GM21576 (cell line): Measurements from ENCODE around the gene MDK.
A peak's percentile ranks its signal among the peaks of the same experiment; 100 is the strongest.

ENCODE experiments used
- ATAC-seq: cut with Tn5 transposase; IDR thresholded peaks from one replicate; pipeline ENCODE4 v1.9.1; 2021; ENCODE audit warnings: mild to moderate bottlenecking, moderate library complexity; ENCODE audit not compliant: unreplicated experiment

Gene MDK

DNA sequence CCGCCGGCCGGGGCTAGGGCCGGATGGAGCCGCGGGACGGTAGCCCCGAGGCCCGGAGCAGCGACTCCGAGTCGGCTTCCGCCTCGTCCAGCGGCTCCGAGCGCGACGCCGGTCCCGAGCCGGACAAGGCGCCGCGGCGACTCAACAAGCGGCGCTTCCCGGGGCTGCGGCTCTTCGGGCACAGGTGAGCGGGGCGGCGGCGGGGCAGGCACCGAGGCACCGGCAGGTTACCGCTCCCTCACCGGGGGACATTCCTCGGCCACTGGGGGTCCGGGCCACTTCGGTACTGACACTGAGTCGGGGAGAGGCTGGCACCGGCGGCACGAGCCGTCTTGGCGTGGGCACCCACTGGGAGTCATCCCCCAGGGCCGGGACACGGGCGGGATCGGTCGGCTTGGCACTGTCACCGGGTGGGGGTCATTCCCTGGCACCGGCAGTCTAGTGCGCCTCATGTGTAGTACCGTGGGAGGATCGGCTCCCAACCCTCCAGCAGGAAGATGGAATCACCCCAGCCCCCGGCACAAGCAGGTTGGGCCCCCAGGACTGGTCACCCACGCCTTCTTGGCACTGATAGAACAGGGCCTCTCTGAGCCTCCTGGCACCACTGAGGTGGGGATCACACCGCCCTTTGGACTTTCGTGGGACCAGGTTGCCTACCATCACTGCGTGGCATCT, 33.7 kb upstream of the MDK start:
- ATAC-seq: no peak

DNA sequence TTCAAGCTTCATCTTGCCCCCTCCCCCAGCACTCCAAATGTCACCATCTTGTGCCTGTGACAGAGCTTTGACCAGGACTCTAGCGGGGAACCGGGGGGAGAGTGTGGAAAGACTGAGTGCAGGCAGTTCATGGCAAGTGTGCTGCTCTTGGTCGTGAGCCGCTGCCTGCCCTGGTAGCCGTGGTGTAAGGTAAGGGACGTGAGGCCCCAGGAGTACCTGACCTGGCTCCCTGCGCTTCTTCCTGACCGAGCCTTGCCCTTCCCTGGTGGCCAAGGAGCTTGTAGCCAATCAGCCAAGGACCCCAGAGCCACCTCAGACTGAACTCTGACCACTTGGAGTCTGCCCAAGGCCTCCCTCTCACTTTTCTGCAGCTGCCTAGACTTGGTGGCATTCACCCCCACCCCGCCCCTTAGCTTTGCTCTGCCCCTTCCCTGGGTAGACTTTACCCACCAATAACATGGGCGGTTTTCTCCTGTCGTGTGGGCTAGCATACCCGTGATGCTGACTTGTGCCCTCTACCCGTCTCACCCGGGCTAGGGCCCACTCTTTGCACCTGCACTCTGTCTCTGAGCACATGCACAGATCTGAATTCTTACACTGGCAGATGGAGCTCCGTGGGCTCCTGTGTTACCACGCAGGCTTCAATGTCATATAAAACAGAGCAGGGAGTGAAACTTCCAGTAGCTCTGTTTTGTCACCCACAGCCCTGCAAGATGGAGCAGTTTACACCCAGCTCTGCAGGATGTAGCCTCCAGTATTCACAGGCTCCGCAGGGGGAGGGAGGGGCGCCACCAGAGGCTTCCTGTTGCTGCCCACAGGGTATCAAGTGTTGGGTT, 32.7 kb upstream of the MDK start:
- ATAC-seq: no peak

DNA sequence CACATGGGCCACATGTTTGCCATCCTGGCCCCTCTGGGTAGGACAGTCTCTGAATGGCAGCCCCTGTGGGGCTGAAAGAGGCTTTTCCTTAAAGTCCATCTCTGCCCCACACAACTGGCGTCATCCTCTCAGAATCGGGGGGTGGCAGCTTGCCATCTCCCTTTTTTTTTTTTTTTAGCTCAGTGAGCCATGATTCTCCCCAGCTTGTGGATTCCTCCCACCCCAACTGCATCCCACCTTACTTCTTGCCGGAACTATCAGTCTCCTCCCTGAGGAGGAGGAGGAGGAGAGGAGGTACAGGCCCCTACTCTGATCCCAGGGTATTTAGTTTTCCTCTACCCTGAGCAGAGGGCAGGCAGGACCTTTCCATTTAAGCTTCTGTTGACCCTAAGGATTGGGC, 30.8 kb upstream of the MDK start:
- no peak for ATAC-seq

DNA sequence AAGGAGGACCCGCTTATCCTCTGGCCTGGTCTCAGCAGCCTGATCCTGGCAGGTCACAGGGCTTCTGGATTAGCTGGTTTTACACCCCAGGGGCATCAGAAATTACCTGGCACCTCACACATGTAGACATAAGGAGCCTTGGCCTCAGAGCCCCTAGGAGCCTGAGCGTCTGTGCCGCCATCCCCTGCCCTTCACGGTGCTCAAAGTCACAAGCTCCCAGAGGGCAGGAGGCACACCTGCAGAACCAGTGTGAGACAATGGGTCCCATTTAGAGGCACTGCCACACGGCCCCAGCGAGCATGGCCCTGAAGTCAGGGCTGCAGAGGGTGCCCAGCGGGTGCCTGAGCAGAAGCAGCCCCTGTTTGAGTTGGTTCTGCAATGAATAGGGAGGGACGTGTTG, 30.3 kb upstream of the MDK start:
- ATAC-seq: no peak

DNA sequence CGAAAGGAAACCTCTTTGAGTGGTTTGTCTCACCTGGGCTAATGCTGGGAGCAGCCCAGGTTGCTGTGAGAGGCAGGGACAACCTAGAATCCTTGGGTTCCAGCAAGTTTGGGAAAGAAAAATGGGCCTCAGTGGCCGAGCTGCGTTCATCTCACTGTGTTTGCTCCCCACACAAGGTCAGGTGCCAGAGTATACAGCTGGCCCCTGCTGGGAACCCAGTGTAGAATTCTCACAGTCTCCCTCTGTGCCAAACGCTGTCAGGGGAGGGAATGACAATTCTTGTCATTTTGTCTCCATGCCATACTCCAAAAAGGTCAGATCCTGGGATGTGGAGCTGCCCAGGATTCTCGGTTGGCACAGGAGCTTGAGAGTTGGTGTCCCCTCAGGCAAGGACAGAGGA, 29.9 kb upstream of the MDK start:
- no peak for ATAC-seq

DNA sequence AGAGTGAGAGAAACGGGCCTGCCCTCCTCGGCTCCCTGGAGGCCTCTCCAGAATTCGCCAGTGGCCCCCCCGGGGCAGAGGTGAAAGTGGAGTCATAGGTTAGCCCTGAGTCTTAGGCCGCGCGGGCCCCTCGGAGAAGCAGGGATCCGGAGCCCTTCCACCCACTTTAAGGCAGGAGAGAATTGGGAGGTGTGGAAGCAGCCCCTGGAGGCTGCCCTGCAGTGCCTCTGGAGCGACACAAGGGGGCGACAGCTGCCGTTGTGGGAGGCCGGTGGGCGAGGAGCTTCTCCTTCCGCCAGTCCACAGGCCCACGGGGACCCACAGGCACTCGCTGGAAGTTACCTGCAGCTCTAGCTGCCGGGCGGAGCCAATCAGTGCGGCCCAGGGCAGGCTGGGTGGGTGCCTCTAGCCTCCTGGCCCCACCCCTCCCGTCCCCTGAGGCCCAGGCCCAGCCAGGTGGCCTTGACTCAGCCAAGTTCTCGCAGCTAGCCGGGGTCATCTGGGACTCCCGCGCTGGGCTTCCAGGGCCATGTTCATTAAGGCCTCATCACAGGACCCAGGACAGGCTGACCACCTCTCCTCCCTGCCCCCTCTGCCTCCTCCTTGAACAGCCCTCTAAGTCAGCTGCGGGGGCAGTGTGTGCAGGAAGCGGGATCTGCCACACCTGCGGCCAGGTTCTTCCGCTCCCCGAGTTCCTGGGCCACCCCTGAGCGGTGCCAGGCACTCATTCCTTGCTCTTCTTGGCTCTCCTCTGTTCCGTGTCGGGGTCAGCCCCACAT, 29.2 kb upstream of the MDK start:
- ATAC-seq: no peak

DNA sequence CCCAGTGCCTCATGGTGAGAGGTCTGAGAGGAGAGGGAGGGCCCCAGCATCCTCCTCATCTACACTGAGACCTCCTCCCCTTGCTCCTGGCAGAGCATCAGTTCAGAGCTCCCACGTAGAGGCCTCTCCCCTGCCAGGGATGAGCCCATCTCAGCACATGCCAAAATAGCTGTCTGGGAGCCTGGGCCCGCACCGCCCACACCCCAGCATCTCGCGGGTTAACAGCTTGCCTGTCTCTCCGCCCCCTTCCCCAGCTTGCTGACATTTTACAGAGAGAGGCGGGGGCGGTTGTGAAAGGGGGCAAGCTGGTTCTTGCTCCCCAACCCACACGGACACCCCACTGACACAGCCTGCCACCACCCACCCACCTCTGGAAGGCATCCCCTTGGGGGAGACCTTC, 27.8 kb upstream of the MDK start:
- no peak for ATAC-seq

DNA sequence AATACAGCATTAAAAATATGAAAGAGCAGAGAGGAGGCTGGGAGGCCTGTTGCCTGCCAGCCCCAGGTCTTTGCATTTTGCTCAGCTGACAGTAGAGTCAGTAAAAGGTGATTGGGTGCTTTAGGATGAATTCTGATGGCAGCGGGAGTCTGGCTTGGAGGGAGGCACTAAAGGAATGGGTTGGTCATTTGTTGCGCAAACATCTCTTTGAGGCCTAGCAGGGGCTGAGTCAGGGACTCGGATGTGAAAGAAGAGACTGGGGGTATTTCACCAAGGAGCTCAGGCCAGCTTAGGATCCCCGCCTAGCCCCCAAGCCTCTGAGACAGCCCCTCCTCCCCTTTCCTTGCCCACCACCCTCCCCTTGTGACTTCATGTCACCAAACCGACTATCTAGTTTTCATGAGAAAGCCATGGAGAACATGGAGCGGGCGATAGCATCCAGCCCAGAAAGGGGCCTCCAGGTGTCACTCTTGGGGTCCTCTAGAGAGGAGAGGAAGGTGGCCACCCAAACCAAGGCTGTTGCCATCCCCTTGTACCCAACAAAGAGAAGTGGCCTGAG, 24.5 kb upstream of the MDK start:
- ATAC-seq: no peak

DNA sequence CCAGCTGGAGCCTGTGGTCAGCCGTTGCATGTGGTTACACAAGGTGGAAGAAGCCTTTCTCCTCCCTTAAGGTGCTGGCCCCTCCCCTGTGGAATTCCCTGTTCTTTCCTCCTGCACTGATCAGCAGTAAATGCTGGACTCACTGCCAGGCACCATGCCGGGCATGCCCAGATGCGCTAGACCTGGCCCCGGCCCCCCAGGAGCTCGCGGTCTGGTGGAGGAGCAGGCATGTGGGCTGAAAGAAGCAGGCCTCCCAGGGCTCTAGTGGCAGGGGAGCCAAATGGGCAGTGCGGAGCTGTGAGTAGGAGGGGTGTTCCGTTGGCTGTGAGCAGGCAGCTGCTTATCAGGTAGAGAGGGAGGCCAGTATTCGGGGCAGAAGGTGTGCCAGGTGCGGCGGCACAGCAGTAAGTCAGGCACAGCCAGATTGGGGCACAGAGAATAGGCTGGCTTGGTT, 24.0 kb upstream of the MDK start:
- ATAC-seq: no peak

DNA sequence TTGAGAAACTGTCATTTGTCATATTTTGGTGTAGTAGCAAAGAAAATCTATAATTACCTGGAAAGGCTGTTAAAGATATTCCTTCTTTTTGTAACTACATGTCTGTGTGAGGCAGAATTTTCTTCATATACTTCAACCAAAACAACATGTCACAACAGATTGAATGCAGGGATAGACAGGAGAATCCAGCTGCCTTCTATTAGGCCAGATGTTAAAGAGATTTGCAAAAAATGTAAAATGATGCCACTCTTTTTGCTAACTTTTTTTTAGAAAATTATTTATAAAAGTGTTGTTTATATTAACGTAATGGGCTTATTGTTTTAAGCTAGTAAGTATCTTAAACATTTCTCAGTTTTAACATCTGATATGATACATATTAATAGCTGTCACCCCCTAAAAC, 21.5 kb upstream of the MDK start:
- ATAC-seq: no peak

DNA sequence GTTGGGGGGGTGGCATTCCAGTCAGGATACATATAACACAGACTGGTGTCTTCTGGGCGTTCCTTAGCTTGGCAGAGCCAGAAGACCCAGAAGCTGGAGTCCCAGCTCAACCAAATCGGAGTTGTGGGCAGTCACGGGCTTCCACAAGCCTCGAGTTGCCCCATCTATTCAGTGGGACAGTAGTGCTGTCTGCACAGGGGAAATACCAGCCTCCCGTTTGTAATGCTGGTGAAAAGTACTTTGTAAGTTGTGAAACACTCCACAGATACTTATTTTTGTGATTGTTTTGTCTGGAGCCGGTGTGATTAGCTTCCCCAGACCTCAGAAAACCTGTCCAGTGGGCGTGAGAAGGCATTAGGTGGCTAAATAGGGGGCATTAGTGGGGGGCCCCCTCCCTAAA, 20.6 kb upstream of the MDK start:
- ATAC-seq: peak; percentile 18

DNA sequence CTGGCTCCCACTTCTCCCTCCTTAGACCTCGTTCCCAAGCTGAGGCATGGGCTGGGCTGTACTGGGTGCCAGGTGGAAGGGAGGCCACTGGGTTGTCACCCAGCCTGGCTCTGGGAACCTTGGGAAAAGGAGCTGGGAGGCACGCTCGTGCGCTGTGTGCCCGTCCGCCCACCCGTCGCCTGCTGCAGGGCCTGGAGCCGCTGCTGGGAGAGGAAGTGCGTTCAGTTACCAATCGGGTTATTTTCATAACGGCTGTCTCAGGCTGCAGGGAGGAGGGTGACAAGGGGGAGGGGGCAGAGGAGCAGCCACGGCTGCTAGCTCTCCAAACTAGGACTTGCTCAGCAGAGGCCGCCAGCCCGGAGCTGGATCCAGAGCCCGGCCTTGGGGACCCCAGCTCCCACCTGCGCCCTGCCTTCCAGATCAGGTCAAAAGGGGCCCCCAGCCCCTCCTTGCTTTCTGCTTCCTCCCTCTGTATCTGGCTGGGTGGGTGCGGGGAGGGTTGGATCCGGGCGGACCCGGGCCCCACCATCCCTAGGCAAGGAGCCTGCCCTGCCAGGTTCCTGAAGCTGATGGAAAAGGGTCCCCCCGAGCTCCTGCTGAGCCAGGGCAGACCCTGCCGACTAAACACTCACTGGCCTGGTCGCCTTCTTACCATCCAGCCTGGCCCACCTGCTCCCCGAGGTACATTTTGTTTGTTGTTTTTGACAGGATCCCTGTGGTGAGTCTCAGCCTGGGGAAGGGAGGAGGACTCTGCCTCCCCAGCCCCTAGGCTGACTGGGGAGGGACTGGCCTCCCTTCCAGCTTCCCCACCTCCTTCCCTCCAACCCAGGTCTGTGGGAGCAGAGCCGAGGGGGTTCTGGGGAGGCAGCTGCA, 19.9 kb upstream of the MDK start:
- peak; percentile 91 for ATAC-seq

DNA sequence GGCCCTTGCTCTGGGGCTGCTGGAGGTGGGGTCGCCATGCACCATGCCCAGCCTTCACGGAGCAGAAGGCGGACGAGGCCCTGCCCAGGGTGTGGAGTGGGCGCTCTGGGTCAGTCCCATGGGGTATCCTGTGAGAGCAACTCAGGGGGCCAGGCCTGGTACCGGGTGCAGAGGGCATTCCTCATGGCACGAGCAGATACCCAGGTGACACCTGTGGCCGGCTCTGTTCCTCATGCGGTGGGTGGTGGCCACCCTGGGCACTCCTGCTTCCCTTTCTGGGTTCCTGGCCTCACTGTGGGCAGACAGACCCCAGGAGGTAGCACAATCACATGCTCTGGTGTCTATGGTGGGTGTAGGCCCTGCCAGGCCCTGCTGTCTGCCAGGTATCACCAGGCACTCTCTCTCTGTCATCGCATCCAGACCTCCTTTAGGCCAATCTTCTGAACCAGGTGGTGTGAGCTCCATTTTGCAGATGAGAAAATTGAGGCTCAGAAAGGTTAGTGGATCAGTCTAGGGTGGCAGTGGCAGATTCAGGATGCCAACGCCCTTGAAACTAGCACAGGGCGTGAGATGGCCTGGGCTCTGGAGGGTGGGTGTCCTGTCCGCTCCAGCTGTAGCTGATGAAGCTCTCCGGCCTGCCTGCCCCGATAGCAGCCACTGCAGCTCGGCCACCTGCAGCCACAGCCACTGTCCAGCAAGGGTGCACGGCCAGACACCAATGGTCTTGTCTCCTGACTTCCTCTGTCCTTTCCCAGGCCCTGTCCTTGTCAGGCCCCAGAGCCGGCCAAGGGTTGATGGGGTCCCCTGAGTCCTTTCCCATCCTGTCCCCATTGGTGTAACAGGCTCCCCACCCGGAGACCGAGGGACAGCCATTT, 19.1 kb upstream of the MDK start:
- no peak for ATAC-seq

DNA sequence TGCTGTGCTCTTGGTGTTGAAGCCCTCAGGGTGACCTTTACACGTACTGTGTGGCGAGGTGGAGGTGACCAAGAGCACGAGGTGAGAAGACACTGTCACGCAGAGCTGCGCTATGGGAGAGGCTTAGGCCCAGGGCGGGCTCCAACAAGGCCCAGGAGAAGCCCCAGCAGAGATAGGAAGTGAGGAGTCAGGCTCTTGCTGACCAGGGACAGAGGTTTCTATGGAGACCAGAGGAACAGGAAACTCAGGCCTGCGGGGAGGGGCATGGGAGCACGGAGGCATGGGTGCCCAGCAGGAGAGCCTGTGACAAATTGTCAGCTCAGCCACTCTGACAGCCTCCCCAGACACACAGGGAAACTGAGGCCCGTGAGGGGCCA, 18.4 kb upstream of the MDK start:
- ATAC-seq: no peak

DNA sequence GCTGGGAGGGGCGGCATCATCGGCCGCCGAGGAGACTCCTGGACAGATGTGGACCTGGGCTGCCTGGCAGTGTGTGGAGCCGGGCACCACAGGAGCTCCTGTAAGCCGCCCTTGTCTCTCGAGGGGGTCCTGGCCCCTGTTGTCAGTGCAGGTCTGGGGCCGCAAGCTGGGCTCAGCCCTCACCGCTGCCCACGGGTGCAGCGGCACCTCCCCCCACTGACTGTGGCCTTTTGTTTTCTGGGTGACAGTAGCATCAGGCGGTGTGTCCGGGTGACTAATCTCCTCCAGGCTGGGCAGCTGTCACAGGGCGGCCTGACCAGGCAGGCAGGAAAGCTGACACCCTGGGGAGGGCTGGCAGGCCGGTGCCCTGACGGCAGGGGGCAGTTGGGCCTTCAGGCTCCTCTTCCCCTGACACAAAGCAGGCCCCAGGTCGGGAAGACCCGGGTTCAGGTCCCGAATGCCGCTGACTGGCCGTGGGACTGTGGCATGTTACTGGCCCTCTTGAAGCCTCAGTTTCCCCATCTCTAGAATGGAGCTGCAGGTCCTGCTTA, 17.9 kb upstream of the MDK start:
- ATAC-seq: no peak

DNA sequence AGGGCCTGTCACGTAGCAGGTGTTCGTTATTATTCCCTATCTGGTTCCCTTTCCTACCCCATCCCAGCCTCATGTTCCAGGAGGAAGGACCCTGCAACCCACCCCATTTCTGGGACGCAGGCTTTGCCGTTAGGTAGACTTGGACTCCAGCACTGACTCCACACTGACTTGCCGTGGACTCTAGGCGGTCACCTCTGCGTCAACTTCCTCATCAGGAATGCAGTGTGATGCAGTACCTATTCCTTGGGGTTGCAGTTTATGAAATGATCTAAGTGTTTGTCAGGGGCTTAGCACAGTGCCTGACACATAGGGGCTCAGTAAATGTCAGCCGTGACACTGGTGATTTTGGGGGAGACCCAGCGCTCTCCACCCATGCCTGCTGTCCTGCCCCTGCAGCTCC, 17.4 kb upstream of the MDK start:
- no peak for ATAC-seq

DNA sequence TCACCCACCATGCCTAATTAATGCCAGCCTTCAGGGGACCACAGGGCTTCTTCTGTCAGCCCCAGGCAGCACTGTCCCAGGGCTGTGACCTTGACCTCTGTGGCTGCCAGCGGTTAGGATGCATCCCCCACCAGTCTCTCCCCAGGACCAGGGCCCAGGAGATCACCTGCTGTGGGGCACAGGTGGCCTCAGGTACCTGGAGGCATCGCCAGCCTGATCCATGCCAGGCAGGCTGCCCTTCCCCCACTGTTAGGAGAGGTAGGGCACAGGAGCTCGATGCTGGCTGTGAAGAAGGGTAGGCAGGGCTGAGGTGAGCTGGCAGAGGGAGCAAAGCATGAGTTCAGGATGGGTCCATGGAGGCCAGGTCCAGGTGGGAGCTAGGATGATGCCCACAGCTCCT, 16.7 kb upstream of the MDK start:
- ATAC-seq: no peak

DNA sequence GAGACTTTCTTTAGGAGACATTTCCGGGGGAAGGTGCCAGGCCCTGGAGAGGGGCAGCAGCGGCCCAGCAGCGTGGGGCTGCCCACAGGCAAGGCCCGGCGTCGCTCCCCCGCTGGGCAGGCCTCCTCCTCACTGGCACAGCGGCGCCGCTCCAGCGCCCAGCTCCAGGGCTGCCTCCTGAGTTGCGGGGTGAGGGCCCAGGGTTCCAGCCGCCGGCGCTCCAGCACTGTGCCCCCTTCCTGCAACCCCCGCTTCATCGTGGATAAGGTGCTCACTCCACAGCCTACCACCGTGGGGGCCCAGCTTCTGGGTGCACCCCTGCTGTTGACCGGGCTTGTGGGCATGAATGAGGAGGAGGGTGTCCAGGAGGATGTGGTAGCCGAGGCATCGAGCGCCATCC, 15.2 kb upstream of the MDK start:
- ATAC-seq: no peak

DNA sequence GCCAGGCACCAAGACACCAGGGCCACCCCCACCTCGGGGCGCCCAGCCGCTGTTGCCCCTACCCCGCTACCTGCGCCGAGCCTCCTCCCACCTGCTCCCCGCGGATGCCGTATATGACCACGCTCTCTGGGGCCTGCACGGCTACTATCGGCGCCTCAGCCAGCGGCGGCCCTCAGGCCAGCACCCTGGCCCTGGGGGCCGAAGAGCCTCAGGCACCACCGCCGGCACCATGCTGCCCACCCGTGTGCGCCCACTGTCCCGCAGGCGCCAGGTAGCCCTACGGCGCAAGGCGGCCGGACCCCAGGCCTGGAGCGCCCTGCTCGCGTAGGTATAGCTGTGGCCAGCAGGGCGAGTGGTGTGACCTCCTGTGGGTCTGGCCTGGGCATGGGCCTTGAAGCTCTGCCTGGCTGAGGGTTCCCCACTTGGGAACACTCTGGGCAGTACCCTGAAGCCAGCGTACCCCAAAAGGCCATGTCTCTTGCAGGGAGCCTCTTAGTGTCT, 14.8 kb upstream of the MDK start:
- ATAC-seq: no peak
